Activated CD4-positive, alpha-beta T cell treated with anti-CD3 and anti-CD28 coated beads, Interleukin-2, amount 50 U/mL, for 16 hours (primary cell): ENCODE data around the gene FAM228B.

Experiments
- DNase-seq: peaks from one replicate; pipeline ENCODE4 v3.0.0-alpha.2; 2020

Gene FAM228B

DNA sequence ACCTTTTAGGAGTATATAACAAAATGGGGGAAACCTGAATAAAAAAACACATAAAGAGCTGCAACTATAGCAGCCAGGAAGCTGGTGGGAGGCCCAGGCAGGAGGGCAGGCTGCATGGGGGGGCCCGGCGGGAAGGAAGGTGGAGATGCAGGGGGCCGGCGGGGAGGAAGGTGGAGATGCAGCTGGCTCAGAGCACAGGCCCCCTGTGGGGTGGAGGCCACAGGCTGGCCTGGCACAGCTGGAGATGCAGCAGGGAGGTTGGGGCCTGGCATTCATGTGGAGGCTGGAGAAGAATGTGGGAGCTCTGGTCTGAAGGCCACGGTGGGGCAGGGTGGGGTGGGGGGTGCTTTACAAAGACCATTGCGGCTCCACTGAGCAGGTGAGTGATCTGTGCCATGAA, 83.0 kb downstream of the FAM228B start:
- DNase-seq: no peak

DNA sequence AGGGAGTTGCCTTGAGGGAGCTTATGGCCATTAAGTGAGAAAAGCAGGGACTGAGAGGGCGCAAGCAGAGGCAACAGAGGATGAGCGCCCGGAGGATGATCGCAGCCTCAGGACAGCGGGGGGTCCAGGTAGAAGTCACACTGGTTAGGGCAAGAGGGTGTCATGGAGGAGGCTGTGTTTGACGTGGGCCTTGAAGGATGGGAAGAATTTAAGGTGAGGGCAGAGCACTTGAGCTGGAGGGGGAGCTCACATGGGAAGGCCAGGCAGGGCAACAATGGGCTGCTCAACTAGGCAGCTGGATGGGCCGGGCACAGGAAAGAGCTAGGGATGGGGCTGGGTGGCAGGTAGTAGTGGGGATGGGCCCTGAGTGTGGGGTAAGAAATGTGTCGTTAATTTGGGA, 83.4 kb downstream of the FAM228B start:
- no peak for DNase-seq

DNA sequence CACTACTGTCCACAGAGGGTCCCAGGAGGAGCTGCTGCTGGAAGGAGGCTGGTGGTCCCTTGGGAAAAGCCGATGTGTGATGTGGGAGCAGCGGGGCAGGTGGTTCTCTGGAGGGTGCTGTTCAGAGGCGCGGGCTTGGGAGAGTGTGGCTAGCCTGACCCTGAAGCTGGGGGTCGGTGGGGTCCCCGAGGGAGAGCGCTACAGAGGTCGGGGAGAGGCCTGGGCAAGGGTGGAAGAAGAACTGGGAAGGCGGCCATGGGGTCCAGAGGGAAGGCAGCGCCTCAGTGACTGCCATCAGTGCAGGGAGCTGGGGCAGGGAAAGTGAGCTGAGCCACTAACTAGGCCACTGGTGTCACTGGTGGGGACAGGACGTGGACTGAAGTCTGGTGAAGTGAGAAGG, 84.1 kb downstream of the FAM228B start:
- DNase-seq: no peak

DNA sequence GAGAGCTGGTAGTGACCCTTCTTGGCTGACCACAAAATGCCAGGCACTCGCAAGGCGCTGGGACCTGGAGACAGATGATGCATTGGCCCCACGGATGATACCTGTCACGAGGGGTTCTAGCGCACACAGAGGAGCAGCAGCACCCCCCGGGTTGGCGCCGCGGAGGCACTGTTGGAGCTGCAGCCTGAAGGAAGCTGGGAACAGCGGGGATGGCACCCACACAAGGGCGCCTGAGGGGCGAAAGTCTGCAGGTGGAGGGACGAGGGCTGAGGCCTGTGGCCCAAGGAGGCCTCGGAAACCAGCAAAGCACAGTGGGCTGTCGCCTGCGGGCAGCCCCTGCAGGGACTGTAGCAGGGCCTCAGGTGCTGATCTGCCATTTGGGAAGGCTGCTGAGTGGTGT, 85.2 kb downstream of the FAM228B start:
- no peak for DNase-seq

DNA sequence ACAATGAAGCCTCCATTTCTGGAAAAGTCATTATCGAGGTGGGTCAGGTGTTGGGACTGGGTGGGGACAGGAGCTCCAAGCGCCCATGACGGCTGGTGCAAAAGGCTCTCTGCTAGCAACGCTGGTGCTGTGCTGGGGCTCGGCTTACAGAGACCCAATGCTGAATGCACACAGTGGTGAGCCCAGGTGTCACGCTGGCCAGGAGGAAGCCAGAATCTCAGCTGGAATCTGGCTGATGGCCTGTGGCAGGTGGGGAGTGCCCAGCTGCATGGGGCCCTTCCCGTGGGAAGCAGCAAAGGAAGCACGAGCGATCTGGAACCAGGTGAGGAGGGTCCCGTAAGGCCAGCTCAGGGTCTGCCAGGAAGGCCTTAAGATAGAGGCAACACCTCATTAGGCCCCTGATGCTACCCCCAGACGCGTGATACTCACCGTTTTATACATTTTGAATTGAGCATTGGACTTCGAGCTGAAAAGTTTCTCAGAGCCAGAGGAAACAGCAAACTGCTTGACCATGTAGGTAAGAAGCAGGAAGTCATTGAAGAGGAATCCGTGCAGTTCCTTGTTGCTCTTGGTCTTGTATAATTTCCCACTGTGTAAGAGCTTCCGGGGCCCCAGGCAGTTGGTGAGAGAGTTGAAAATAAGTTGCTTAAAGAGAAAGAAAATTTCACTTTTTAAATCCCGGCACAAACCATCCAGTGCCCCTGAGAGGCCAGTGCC, 86.3 kb downstream of the FAM228B start:
- DNase-seq: no peak

DNA sequence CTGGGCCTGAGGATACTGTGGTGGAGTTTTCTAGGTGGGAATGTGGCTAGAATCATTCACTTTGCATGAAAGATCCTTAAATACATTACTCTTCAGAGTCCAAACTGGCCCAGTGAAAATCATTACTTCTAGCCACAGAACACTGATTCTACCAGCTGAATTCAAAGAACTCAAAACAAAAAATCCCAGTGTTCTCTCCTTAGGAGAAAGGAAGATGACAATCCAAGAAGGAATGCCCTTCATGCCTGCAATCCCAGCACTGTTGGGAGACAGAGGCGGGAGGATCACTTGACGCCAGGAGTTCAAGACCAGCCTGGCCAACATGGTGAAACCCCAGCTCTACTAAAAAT, 86.8 kb downstream of the FAM228B start:
- no peak for DNase-seq

DNA sequence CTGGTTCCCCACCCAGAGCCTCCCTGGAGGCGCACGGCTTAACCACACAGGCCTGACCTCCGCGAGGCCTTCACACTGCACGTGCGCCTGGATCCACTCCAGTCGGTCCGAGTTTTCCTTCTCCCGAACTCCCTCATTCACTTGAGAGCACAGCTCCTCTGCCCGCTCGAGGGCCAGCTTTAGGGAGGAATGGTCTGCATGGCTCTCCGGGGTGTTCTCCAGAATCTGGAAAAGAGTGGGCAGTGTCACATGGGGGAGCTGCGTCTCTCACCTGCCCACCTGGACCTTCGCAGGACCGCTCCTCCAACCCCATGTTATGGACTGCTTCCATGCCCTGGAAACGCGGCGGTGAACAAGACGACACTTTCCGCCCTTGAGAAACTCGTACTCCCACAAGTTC, 87.5 kb downstream of the FAM228B start:
- no peak for DNase-seq

DNA sequence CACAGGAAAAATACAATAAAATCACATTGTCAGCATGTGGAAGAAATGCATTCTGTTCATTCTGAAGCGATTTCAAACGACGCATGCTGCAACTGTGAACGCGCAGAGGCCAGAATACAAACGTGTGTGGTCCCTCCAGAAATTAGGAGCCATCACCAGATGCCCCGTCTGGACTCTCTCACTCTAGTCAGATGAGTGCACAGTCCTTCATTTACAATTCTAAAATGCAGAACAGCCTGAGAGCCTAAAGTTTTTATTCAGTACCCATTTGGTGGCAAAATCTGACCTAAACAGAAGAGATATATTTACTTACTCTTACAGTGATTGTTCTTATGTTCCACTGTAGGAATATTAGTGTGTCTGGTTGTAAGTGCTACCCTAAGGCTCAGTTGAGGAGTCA, 88.1 kb downstream of the FAM228B start:
- no peak for DNase-seq

DNA sequence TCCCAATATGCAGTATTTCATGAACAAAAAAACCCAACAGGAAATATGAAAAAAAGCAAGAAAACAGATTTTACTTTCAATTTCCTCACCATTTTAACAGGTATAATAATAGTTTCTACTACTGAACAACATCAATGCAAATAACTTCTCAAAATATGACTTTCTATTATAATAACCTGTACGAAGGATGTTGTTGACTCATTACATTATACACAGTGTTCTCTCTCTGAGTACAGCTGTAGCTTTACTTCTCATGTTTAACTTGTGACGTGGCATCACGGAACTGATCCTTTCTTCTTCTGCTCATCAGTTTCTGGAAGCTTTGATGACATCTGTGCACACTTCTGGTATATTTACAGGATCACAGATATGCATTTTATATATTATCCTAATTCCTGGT, 91.6 kb downstream of the FAM228B start:
- peak; percentile 57 for DNase-seq
